ENCODE measurements around the gene CCDC124. TPM values are rescaled to one million over a fixed set of nuclear protein-coding genes. Genes with fewer than 3 reads are reported as not detected.

CCDC124 gene
- total and polyA plus RNA-seq, 2 donors (not counting 1 experiment from before 2014, with no cell fraction given): 37.2 to 44.3 TPM

DNA sequence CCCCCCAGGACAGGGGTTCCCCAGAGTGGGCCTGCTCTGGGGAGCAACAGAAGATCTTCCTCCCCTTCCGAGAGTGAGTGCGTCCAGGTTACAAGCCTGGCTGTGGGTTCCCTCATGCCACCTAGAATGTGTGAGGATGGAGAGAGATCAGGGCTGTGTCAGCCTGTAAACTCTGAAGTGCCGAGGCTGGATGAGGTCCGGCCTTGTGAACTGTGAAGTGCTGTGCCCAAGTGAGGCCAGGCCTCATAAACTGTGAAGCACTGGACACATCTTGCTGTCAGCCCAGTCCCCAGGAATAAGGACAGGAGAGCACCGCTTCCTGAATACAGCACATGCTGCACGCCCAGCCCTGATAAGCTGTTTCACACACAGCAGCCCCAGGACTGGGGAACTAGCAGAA, 41.7 kb downstream of the CCDC124 start:
- H3K27ac ChIP-seq (ENCODE audit: insufficient read depth, low read length): no peak overlapping the region
- no peak for DNase-seq (ENCODE audit: low read depth in 2 of 2)
- no peaks in the 10 kb centered on the region for H3K4me1 ChIP-seq (ENCODE audit: control insufficient read depth, extremely low read depth, insufficient read depth, low read length)
- H3K9ac ChIP-seq (ENCODE audit: insufficient read depth, low read length): no peak overlapping the region
- H3K4me2 ChIP-seq (ENCODE audit: extremely low read depth, insufficient read depth, low read length): no peak overlapping the region
- no peaks in the 10 kb centered on the region for H3K27me3 ChIP-seq (ENCODE audit: control insufficient read depth, insufficient read depth, low read length)
- H2AFZ ChIP-seq (ENCODE audit: low read length): no peak overlapping the region
- no peak overlapping the region for H3K4me3 ChIP-seq (replicated peaks in 1 of 4; ENCODE audit: control extremely low read depth in 1 of 4, insufficient read depth in 1 of 4, low read depth in 3 of 4, low read length in 4 of 4)
- no peaks in the 10 kb centered on the region for H3K9me3 ChIP-seq (ENCODE audit: control insufficient read depth, insufficient read depth, low read depth, low read length)
- no peaks in the 10 kb centered on the region for H3K36me3 ChIP-seq (ENCODE audit: control insufficient read depth, insufficient read depth, low read length)
- no peaks in the 10 kb centered on the region for H4K20me1 ChIP-seq (ENCODE audit: control insufficient read depth, extremely low read depth, insufficient read depth, low read length)
- no peaks in the 10 kb centered on the region for H3K79me2 ChIP-seq (ENCODE audit: control insufficient read depth, insufficient read depth, low read length)
- TF ChIP-seq, protein P1, sequence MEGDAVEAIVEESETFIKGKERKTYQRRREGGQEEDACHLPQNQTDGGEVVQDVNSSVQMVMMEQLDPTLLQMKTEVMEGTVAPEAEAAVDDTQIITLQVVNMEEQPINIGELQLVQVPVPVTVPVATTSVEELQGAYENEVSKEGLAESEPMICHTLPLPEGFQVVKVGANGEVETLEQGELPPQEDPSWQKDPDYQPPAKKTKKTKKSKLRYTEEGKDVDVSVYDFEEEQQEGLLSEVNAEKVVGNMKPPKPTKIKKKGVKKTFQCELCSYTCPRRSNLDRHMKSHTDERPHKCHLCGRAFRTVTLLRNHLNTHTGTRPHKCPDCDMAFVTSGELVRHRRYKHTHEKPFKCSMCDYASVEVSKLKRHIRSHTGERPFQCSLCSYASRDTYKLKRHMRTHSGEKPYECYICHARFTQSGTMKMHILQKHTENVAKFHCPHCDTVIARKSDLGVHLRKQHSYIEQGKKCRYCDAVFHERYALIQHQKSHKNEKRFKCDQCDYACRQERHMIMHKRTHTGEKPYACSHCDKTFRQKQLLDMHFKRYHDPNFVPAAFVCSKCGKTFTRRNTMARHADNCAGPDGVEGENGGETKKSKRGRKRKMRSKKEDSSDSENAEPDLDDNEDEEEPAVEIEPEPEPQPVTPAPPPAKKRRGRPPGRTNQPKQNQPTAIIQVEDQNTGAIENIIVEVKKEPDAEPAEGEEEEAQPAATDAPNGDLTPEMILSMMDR (conservative IDR thresholded peaks at IDR 0.05 in 1 of 2, IDR thresholded peaks at IDR 0.05 in 1 of 2; ENCODE audit: low read depth in 1 of 2, low read length in 2 of 2): no peak
- no peak for TF ChIP-seq EZH2 (IDR thresholded peaks at IDR 0.05; ENCODE audit: low read length, missing control alignments)

GRCh38 chr19:17975032-17975431, 42.2 kb downstream of the CCDC124 start:
- H3K4me1 ChIP-seq (ENCODE audit: control insufficient read depth, extremely low read depth, insufficient read depth, low read length): no peaks in the 10 kb centered on the region
- no peaks in the 10 kb centered on the region for H3K27me3 ChIP-seq (ENCODE audit: control insufficient read depth, insufficient read depth, low read length)
- no peak overlapping the region for H2AFZ ChIP-seq (ENCODE audit: low read length)
- H3K4me2 ChIP-seq (ENCODE audit: extremely low read depth, insufficient read depth, low read length): no peak overlapping the region
- TF ChIP-seq, protein P1 (conservative IDR thresholded peaks at IDR 0.05 in 1 of 2, IDR thresholded peaks at IDR 0.05 in 1 of 2; ENCODE audit: low read depth in 1 of 2, low read length in 2 of 2): no peak
- no peak for TF ChIP-seq EZH2 (IDR thresholded peaks at IDR 0.05; ENCODE audit: low read length, missing control alignments)
- DNase-seq (ENCODE audit: low read depth in 2 of 2): no peak
- no peaks in the 10 kb centered on the region for H3K36me3 ChIP-seq (ENCODE audit: control insufficient read depth, insufficient read depth, low read length)
- H3K79me2 ChIP-seq (ENCODE audit: control insufficient read depth, insufficient read depth, low read length): no peaks in the 10 kb centered on the region
- H3K9me3 ChIP-seq (ENCODE audit: control insufficient read depth, insufficient read depth, low read depth, low read length): no peaks in the 10 kb centered on the region
- no peaks in the 10 kb centered on the region for H4K20me1 ChIP-seq (ENCODE audit: control insufficient read depth, extremely low read depth, insufficient read depth, low read length)
- no peak overlapping the region for H3K9ac ChIP-seq (ENCODE audit: insufficient read depth, low read length)
- H3K27ac ChIP-seq (ENCODE audit: insufficient read depth, low read length): no peak overlapping the region
- no peak overlapping the region for H3K4me3 ChIP-seq (replicated peaks in 1 of 4; ENCODE audit: control extremely low read depth in 1 of 4, insufficient read depth in 1 of 4, low read depth in 3 of 4, low read length in 4 of 4)

GRCh38 chr19:17977021-17977420, 44.2 kb downstream of the CCDC124 start:
- no peak overlapping the region for H3K9ac ChIP-seq (ENCODE audit: insufficient read depth, low read length)
- H4K20me1 ChIP-seq (ENCODE audit: control insufficient read depth, extremely low read depth, insufficient read depth, low read length): no peaks in the 10 kb centered on the region
- no peaks in the 10 kb centered on the region for H3K4me1 ChIP-seq (ENCODE audit: control insufficient read depth, extremely low read depth, insufficient read depth, low read length)
- H3K79me2 ChIP-seq (ENCODE audit: control insufficient read depth, insufficient read depth, low read length): no peaks in the 10 kb centered on the region
- no peaks in the 10 kb centered on the region for H3K9me3 ChIP-seq (ENCODE audit: control insufficient read depth, insufficient read depth, low read depth, low read length)
- no peaks in the 10 kb centered on the region for H3K27me3 ChIP-seq (ENCODE audit: control insufficient read depth, insufficient read depth, low read length)
- no peak overlapping the region for H3K27ac ChIP-seq (ENCODE audit: insufficient read depth, low read length)
- H3K36me3 ChIP-seq (ENCODE audit: control insufficient read depth, insufficient read depth, low read length): no peaks in the 10 kb centered on the region
- no peak overlapping the region for H2AFZ ChIP-seq (ENCODE audit: low read length)
- no peak overlapping the region for H3K4me3 ChIP-seq (replicated peaks in 1 of 4; ENCODE audit: control extremely low read depth in 1 of 4, insufficient read depth in 1 of 4, low read depth in 3 of 4, low read length in 4 of 4)
- DNase-seq (ENCODE audit: low read depth in 2 of 2): no peak
- TF ChIP-seq, protein P1 (conservative IDR thresholded peaks at IDR 0.05 in 1 of 2, IDR thresholded peaks at IDR 0.05 in 1 of 2; ENCODE audit: low read depth in 1 of 2, low read length in 2 of 2): no peak
- TF ChIP-seq EZH2 (IDR thresholded peaks at IDR 0.05; ENCODE audit: low read length, missing control alignments): no peak
- no peak overlapping the region for H3K4me2 ChIP-seq (ENCODE audit: extremely low read depth, insufficient read depth, low read length)

Measured in fibroblast of lung (primary cell).